Pancreas (tissue), 10 donors: Measurements from ENCODE around the gene RAB1B. TPM values are rescaled to one million over a fixed set of nuclear protein-coding genes. Genes with fewer than 3 reads are reported as not detected.

Source experiments
- ATAC-seq, 4 donors: fragments of 200-7000 bp; cut with Tn5 transposase; one replicate each; pipeline versions ENCODE4 v1.8.0 to v1.9.1; 2020; ENCODE audit warnings: mild to moderate bottlenecking in 4 of 4, moderate library complexity in 4 of 4
- DNase-seq, 6 donors: peaks; one replicate each; pipeline ENCODE4 v3.0.0-alpha.2; 2020
- FAIRE-seq: peaks from 2 replicates; lab custom pipeline; 2012; peaks lifted over from hg19 to GRCh38; lab: Jason Lieb, UNC
- H3K27ac ChIP-seq, 4 donors: fragments of 200-600 bp; sonication (generic); 1 replicate in 3 of 4; 2 replicates in 1 of 4; pipeline versions ENCODE4 v1.5.0 to v1.8.0; 2020
- H3K27me3 ChIP-seq, 4 donors: fragments of 200-600 bp; one replicate each; pipeline ENCODE4 v1.8.0; 2021
- H3K36me3 ChIP-seq, 3 donors: fragments of 200-600 bp; sonication (generic) in 1 of 3; one replicate each; pipeline versions ENCODE4 v1.5.0 to v1.8.0; 2020 to 2021
- H3K4me1 ChIP-seq, 3 donors: fragments of 200-600 bp; one replicate each; pipeline ENCODE4 v1.8.0; 2021
- H3K4me3 ChIP-seq, 4 donors: fragments of 200-600 bp; sonication (generic) in 2 of 4; one replicate each; pipeline versions ENCODE4 v1.5.0 to v1.8.0; 2020 to 2021
- H3K9me3 ChIP-seq, 4 donors: fragments of 200-600 bp; one replicate each; pipeline ENCODE4 v1.8.0; 2021
- WGBS, 2 donors: extraction: QIAGEN DNeasy Blood & Tissue Kit; methylation state at CpG; one replicate each; pipeline ENCODE4 v1.1.7; 2013; 5-methylcytosine and 5-hydroxymethylcytosine counted together
- intact Hi-C, 3 donors: fragments of 100-400 bp; cut with DNase I; formaldehyde crosslinking; loops; one replicate each; pipeline versions ENCODE4 v1.11.1 to v1.14.2; 2022
- polyA plus RNA-seq, 2 donors: library from polyadenylated mRNA; stranded (reverse); fragments of 200-250 nt; gene quantifications; one replicate each; pipeline ENCODE4 v1.2.3, GENCODE V29; 2013
- total RNA-seq, 6 donors: library from RNA; stranded (reverse); fragmentation: NEBNext Ultra II Directional in 4 of 6; extraction: Animal tissue kit (Norgen Biotek cat#: 25700) in 4 of 6; gene quantifications; one replicate each; pipeline versions ENCODE4 v1.2.1 to v1.2.4, GENCODE V29; 2021 to 2023
- TF ChIP-seq, protein P1 (sequence below), 4 donors: fragments of 200-600 bp; sonication (generic) in 3 of 4; IDR thresholded peaks; one replicate each; pipeline versions ENCODE4 v1.5.0 to v1.8.0; 2021; ENCODE audit warnings: antibody characterized with exemption in 4 of 4
- donor health status: healthy with polysubstance abuse.
- donor health status: DM: no; HTN: no; CAD: no; lungs with moderate emphysema.
- donor health status: DM: no; HTN: no; CAD: no.
- donor health status: control.
- donor health status: control.
- donor health status: Bipolar disorder and iron deficiency.
- donor health status: DM: yes; HTN: yes; CAD: no.
- donor health status: DM: no; HTN: no; CAD: no.
- donor health status: DM: no; HTN: no; CAD: no.
- donor health status: DM: yes; HTN: yes; CAD: no.

Gene RAB1B
- total RNA-seq (10 to 100 TPM; 36.8 to 61.9 (median 49.7) TPM), polyA plus RNA-seq (10 to 100 TPM; 92.0 to 96.2 TPM)

DNA sequence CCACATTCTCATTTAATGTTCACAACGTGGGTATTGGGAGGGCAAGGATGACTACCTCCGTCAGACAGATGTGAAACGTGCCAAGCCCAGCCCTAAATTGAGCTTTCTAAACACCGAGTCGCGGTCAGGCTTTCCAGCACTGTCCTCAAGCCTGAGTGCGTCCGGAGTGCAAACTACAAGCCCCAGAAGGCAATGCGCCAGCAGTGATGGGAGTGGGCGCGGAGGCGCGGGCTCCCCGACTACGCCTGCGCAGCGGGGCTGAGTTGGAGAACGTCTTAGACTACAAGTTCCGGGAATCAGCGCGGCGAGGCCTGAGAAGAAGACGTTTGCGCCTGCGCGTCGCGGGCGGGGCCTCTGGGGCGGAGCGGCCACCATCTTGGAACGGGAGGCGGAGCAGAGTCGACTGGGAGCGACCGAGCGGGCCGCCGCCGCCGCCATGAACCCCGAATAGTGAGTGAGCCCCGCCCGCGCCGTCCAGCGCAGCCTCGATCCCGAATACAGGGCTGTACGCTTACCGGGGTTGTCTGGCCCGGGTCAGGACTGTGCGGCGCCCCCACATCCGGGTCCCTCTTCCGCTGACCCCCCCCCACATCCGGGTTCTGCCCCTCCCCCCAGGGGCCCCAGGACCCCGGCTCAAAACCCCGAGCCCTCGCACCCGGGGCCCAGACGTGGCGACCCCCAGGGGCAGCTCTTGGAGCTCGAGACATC lies at the start of gene RAB1B:
Gene RAB1B (plus strand): TSS at position 396 of the 708 bp plus-strand sequence. CDS start 41 bp downstream, at position 437.
- TF ChIP-seq, protein P1, sequence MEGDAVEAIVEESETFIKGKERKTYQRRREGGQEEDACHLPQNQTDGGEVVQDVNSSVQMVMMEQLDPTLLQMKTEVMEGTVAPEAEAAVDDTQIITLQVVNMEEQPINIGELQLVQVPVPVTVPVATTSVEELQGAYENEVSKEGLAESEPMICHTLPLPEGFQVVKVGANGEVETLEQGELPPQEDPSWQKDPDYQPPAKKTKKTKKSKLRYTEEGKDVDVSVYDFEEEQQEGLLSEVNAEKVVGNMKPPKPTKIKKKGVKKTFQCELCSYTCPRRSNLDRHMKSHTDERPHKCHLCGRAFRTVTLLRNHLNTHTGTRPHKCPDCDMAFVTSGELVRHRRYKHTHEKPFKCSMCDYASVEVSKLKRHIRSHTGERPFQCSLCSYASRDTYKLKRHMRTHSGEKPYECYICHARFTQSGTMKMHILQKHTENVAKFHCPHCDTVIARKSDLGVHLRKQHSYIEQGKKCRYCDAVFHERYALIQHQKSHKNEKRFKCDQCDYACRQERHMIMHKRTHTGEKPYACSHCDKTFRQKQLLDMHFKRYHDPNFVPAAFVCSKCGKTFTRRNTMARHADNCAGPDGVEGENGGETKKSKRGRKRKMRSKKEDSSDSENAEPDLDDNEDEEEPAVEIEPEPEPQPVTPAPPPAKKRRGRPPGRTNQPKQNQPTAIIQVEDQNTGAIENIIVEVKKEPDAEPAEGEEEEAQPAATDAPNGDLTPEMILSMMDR (IDR thresholded peaks at IDR 0.05) = no peak
- DNase-seq = peak; percentile 100
- Histone ChIP-seq H3K4me3 (peak within 1 kb of the TSS; percentile 59 to 96 (median 88)), H3K27ac (peak within 1 kb of the TSS; percentile 83 to 92 (median 88)), H3K9me3 (no peaks in the 10 kb centered on the region), H3K36me3 (peaks cover 0 to 15% (median 15%) of the 10 kb centered on the region in 3 donors), H3K4me1 (no peaks in the 10 kb centered on the region), H3K27me3 (no peaks in the 10 kb centered on the region)
- FAIRE-seq = peak; percentile 85
- intact Hi-C loops = no loop called here
- ATAC-seq = peak; percentile 87 to 94 (median 90)
- 0 to 1% methylated on average over 55 to 64 of the region's 64 CpGs for WGBS, 2 donors

DNA sequence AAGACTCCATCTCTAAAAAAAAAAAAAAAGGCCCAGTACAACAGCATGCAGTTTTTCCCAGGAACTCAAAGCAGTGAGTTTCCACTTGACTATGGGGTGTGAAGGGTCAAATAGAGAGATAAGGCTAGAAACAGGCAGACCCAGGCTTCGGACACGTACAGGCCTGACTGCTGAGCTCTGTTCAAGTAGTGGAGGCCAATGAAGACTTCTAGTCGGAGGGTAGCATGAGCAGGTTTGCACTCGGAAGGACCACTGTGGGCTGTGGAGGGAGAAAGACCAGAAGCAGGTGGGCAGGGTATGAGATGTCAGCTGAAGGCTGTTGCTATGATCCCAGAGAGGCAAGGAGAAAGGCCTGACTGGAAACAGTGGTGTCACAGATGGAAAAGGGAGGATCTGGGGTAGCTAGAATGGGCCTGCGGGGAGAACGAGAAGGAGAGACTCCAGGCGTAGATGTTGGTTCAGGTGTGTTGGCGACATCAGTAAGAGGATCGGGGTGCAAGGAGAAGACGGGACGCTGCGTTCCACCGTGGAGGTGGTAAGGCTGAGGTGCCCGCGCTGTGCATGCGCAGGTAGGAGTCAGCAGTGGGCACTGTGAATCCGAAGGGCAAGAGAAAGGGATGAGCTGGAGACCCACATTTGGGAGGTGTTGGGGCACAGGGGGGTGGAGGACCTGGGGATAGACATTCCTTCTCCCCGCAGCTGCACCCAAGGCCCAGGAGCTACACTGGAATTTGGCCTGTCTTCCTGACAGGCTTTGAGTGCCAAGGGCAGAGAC lies 49.4 kb upstream of the RAB1B start:
- Histone ChIP-seq H3K27ac (no peak overlapping the region), H3K4me3 (no peak overlapping the region), H3K27me3 (no peaks in the 10 kb centered on the region), H3K9me3 (no peaks in the 10 kb centered on the region), H3K4me1 (no peaks in the 10 kb centered on the region), H3K36me3 (peaks cover 0 to 17% (median 11%) of the 10 kb centered on the region in 3 donors)
- intact Hi-C loops = no loop called here
- WGBS, 2 donors = 91 to 93% methylated on average over 18 of the region's 18 CpGs
- no peak for FAIRE-seq
- no peak for ATAC-seq
- DNase-seq = peak in 1 of 6 donors; percentile 43
- TF ChIP-seq, protein P1 (IDR thresholded peaks at IDR 0.05) = no peak

DNA sequence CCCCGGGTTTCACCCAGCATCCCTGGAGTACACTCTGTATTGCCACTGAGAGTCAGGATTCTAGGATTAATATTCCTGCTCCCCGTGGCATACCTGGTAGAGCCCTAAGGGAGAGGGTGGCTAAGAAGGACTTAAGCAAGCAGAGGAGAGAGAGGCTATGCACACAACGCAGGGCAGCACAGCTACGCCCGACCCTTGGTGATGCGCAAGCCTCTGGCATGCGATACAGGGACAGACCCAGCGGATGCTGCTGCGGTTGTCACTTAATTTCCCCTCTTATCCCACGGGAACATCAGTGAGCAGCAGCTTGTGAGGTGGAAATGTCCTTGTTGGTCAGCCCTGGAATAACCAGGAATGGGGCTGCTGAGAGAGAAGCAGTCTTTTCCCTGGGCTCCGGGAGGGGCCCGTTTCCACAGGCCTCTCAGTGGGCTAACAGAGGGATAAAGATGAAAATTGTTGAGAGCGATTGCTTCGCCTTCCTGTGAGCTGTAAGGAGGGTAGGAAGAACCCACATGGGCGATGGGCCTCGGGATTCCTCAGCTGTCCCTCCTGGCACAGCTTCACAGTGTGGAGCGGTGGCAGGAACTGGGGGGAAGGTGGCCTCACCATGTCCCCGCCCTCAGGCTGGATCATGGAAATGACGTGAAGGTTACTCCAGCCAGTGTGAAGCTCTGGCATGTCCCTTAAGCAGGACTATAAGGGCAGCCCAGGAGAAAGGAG lies 48.4 kb upstream of the RAB1B start:
- peak in 1 of 6 donors; percentile 22 for DNase-seq
- H3K4me3 ChIP-seq = no peak overlapping the region
- peaks cover 0 to 17% (median 11%) of the 10 kb centered on the region in 3 donors for H3K36me3 ChIP-seq
- intact Hi-C loops = loop anchor here in 1 of 3 donors (10.0 kb wide), 1 partner anchor 65 kb away; the partner anchor contains the start of gene YIF1A
- WGBS, 2 donors = 93 to 94% methylated on average over 19 of the region's 19 CpGs
- no peaks in the 10 kb centered on the region for H3K9me3 ChIP-seq
- H3K27ac ChIP-seq = no peak overlapping the region
- H3K27me3 ChIP-seq = no peaks in the 10 kb centered on the region
- H3K4me1 ChIP-seq = no peaks in the 10 kb centered on the region
- no peak for ATAC-seq
- TF ChIP-seq, protein P1 (IDR thresholded peaks at IDR 0.05) = no peak
- FAIRE-seq = no peak

DNA sequence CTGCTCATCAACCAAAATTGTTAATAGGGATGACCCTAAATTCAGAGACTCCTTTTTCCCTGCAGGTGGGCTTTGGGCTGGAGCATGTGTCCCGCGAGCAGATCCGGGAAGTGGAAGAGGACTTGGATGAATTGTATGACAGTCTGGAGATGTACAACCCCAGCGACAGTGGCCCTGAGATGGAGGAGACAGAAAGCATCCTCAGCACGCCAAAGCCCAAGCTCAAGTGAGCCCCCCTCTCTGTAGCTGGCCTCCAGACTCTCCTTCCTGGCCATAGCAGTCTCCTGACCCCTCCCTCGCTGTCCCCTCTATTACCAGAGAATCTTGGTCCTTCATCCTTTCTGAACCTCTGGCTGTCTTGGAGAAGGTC lies 47.9 kb upstream of the RAB1B start:
- intact Hi-C loops = loop anchor here in 1 of 3 donors (10.0 kb wide), 1 partner anchor 64 kb away; the partner anchor contains the start of gene YIF1A
- no peak for FAIRE-seq
- no peaks in the 10 kb centered on the region for H3K27me3 ChIP-seq
- H3K9me3 ChIP-seq = no peaks in the 10 kb centered on the region
- H3K4me3 ChIP-seq = no peak overlapping the region
- 92 to 93% methylated on average over 6 of the region's 6 CpGs for WGBS, 2 donors
- TF ChIP-seq, protein P1 (IDR thresholded peaks at IDR 0.05) = no peak
- ATAC-seq = no peak
- no peaks in the 10 kb centered on the region for H3K4me1 ChIP-seq
- H3K27ac ChIP-seq = no peak overlapping the region
- peak in 1 of 6 donors; percentile 28 for DNase-seq
- peaks cover 0 to 17% (median 11%) of the 10 kb centered on the region in 3 donors for H3K36me3 ChIP-seq
